WERI-Rb-1 (cell line): ENCODE measurements around the gene ULK2.

Source experiments
- DNase-seq: peaks from one replicate; pipeline ENCODE4 v3.0.0-alpha.2; 2020
- H3K27ac ChIP-seq: fragments of 250-450 bp; sonication (Bioruptor Pico); 2 replicates; pipeline ENCODE4 v1.5.1; 2020; ENCODE audit warnings: mild to moderate bottlenecking, moderate library complexity
- H3K27me3 ChIP-seq: fragments of 250-450 bp; sonication (Bioruptor Pico); 2 replicates; pipeline ENCODE4 v1.5.1; 2021; ENCODE audit warnings: mild to moderate bottlenecking, low read depth, moderate library complexity; ENCODE audit not compliant: insufficient read depth, severe bottlenecking
- H3K36me3 ChIP-seq: fragments of 250-450 bp; sonication (Bioruptor Pico); 2 replicates; pipeline ENCODE4 v1.5.1; 2020; ENCODE audit warnings: mild to moderate bottlenecking, moderate library complexity
- H3K4me3 ChIP-seq: 2 replicates; pipeline ENCODE4 v1.5.1; 2011; ENCODE audit warnings: low read depth, mild to moderate bottlenecking, control low read depth, low read length
- H3K9me3 ChIP-seq: fragments of 250-450 bp; sonication (Bioruptor Pico); 2 replicates; pipeline ENCODE4 v1.5.1; 2021; ENCODE audit warnings: mild to moderate bottlenecking, moderate library complexity; ENCODE audit not compliant: severe bottlenecking
- TF ChIP-seq, protein P1 (sequence below): IDR thresholded peaks from 2 replicates; pipeline ENCODE4 v1.5.1; 2011; ENCODE audit warnings: low read depth, mild to moderate bottlenecking, control low read depth, inconsistent platforms, low read length

The ULK2 gene

DNA sequence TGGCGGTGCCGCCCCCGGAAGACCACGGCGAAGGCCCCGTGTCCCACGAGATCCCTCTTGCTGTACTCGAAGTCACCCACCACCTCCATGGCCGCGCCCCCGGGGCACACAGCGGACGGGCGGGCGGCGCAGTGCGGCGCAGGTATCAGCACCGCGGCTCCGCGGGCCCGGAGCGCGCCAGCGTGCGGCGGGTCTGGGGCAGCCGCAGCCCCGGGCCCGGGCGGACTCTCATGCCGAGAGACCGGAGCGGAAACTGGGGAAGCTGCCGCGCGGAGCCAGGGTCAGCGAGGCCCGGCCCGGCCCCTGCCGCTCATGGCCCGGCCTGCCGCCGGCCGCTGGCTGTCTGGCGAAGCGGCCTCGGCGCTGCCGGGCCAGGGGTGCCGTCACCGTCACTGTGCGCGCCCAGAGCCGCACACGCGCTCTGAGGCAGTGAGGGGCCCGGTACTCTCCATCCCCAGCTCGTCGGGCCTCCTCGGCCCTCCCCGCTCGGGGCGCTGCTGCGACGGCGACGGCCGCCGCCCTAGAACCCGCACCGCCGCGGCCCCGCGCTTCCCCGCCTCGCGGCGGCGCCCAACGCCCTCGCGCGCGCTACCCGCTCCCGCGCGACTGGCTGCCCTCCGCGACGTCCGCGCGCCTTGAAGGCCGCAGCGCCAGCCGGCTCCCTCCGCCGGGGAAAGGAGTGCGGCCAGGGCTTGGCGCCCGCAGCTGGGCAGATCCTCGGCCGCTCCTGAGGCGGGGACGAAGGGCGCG lies at the start of gene ULK2:
Gene ULK2, minus strand, starts transcription at position 608 of the 750 bp plus-strand sequence. Its CDS starts 519 bp downstream, at position 89.
- Histone ChIP-seq H3K4me3 (peak within 1 kb of the TSS; percentile 56), H3K9me3 (peaks cover 7% of the 10 kb centered on the region), H3K27ac (peak within 1 kb of the TSS; percentile 69), H3K36me3 (no peaks in the 10 kb centered on the region), H3K27me3 (no peaks in the 10 kb centered on the region)
- DNase-seq = peak; percentile 37
- TF ChIP-seq, protein P1, sequence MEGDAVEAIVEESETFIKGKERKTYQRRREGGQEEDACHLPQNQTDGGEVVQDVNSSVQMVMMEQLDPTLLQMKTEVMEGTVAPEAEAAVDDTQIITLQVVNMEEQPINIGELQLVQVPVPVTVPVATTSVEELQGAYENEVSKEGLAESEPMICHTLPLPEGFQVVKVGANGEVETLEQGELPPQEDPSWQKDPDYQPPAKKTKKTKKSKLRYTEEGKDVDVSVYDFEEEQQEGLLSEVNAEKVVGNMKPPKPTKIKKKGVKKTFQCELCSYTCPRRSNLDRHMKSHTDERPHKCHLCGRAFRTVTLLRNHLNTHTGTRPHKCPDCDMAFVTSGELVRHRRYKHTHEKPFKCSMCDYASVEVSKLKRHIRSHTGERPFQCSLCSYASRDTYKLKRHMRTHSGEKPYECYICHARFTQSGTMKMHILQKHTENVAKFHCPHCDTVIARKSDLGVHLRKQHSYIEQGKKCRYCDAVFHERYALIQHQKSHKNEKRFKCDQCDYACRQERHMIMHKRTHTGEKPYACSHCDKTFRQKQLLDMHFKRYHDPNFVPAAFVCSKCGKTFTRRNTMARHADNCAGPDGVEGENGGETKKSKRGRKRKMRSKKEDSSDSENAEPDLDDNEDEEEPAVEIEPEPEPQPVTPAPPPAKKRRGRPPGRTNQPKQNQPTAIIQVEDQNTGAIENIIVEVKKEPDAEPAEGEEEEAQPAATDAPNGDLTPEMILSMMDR = no peak

DNA sequence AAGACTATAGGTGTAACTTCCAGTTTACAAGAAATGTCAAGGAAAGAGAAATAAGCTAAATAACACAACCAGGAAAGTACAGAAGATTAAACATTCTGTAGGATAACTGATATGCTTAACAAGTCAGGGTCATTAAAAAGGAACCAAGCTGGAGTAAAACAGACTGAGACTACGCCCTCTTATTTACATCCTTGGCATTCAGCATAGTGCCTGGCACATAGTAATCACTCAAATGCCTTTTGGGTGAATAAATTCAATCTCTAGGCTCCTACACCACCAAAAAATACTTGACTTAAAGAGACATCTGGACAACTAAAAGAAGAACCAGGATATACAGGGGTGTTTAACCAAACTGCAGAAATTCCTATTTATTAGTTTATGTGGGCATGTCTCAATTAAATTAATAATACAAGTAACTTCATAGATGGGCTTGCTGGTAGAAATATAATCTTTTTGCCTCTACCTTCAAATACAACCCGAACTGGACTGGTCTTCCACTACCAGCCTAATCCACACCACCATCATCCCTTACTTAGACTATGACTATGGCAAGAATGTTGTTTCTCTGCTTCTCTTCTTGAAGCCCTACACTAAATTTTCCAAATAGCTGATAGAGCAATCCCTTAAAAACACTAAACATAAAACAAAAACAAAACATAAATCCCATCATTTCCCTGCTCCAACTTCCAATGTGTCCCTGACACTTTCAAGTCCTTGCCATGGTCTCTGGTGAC lies 47.7 kb upstream of the ULK2 start:
- no peak for DNase-seq
- Histone ChIP-seq H3K27ac (no peak overlapping the region), H3K36me3 (peaks cover 74% of the 10 kb centered on the region), H3K9me3 (no peaks in the 10 kb centered on the region), H3K27me3 (no peaks in the 10 kb centered on the region), H3K4me3 (no peak overlapping the region)
- TF ChIP-seq, protein P1 = no peak

DNA sequence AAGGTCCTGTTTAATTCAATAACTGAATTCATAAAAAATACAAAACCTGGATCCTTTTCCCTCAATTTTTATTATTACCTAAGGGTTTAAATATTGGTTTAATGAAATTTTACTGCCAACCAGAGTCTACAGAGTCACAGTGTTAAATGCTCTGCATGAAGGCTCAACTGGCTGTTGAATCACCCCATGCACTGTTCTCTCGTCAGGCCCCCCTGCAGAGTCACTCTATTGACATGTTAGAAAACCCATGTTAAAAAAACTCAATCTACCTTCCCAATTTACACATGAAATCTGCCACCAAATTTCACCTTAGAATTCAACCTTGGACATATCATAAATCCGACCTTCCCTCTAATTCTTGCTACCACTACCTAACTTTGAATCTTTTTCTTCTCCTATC lies 43.3 kb upstream of the ULK2 start:
- Histone ChIP-seq H3K9me3 (no peaks in the 10 kb centered on the region), H3K36me3 (peaks cover 75% of the 10 kb centered on the region), H3K27ac (no peak overlapping the region), H3K4me3 (no peak overlapping the region), H3K27me3 (no peaks in the 10 kb centered on the region)
- DNase-seq = no peak
- TF ChIP-seq, protein P1 = no peak

DNA sequence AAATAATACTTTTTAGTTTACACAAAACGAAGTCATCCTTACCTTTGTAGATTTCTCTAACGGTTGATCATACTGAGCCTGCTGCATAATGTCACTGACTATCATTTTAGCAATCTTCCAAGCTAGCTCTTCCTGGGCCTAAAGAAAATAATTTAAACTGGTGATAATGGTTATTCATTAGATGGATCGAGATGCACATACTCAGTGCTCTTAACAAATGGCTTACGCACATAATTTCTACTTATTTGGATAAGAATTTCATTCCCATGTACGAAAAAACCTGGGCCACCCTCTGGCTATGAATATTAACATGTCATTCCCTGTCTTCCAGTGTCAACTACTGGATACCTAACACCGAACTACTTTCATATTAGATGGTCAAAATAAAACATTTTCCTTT lies 41.4 kb upstream of the ULK2 start:
- H3K27ac ChIP-seq = no peak overlapping the region
- H3K9me3 ChIP-seq = no peaks in the 10 kb centered on the region
- H3K27me3 ChIP-seq = no peaks in the 10 kb centered on the region
- TF ChIP-seq, protein P1 = no peak
- no peak for DNase-seq
- peaks cover 72% of the 10 kb centered on the region for H3K36me3 ChIP-seq
- H3K4me3 ChIP-seq = no peak overlapping the region

DNA sequence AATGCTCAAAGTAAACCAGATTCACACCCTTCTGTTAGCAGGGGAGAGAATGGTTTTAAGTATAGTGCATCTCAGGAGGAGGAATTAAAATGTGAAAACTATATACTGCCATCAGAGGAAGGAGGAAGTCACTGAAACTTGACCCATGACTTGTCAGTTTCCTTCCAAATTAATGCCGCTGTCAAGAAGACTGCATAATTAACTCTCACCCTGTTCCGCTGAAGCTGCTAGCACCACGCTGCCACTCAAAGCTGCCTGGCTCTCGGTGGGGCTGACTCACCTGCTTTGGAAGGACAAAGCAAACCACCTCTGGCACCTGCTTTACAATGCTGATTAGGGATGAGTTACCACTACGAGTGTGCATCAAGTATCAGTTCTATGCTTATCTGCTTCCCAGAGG lies 37.8 kb upstream of the ULK2 start:
- no peaks in the 10 kb centered on the region for H3K27me3 ChIP-seq
- H3K27ac ChIP-seq = no peak overlapping the region
- peaks cover 60% of the 10 kb centered on the region for H3K36me3 ChIP-seq
- H3K4me3 ChIP-seq = no peak overlapping the region
- H3K9me3 ChIP-seq = no peaks in the 10 kb centered on the region
- TF ChIP-seq, protein P1 = no peak
- no peak for DNase-seq
